ENCODE results near the gene MPST.

MPST gene

DNA sequence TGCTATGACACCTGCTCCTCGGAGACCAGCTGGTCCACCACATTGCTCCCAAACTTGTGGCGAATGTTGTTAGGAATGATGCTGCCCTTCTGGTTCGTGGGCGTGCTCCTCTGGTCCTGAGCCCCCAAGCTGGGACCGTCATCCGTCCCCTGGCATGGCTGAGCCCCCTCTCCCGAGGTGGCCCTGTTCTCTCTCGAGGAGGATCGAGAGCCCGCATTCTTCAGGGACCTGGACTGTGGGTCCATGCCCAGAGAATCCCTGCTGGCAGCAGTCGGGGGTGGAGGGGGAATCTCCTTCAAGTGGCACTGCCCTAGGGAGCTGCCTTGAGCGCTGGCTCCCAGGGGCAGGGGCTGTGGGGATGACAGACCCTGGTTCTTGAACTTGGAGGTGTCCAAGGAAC is 17.7 kb upstream of the MPST start:
- no peak for DNase-seq

DNA sequence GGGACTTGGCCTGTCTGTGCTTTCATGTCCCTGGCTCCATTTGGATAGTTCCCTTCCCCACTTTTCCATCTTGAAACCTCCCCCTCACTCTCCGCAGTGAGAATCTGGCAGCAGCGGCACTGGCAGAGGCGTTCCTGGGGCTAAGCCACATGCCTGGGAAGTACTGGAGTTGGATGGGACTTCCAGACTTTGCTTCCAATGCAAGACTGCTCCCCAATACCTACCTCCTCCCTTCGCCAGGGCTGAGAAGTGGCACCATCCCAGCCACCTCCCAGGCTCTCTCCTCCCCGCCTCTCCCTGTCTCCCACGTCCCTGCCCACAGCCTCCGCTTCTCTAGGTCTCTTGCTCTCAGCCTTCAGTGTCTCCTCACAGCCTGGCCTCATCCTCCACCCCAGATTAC is 16.9 kb upstream of the MPST start:
- no peak for DNase-seq

DNA sequence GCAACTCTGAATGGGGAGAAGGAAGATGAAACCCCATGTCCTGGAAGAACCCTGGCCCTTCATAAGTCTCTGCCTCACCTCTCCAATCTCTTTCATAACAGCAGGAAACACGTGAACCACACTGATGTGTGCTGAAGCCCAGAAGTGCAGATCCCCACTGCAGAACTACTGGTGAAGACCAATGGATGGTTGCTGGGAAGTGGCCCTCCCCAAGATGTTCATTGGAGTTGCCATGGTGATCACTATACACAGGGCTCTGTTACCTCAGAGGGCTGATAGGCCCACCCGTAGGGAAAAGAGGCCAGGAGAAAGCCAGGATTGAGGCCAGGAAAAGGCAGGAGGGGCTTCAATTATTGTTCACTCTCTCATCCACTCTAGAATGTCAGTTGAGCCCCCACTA is 11.9 kb upstream of the MPST start:
- DNase-seq: no peak

DNA sequence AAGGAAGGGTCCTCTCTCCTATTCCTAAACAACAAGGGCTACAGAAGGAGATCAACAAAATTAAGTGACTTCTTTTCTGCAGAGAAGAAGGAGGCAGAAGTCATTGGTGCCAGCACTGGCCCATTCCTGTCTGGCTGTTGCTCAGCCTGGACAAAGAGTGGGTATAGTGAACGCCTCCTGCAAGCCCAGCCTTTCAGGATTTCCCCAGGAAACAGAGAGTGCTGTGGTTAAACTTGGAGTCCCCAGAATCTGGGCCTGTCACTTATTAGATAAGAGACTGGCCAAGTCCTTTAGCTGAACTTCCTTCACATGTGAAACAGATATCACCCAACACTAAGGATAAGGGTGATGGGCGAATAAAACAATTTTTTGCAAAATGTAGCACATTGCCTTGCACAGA is 11.2 kb upstream of the MPST start:
- DNase-seq: no peak

DNA sequence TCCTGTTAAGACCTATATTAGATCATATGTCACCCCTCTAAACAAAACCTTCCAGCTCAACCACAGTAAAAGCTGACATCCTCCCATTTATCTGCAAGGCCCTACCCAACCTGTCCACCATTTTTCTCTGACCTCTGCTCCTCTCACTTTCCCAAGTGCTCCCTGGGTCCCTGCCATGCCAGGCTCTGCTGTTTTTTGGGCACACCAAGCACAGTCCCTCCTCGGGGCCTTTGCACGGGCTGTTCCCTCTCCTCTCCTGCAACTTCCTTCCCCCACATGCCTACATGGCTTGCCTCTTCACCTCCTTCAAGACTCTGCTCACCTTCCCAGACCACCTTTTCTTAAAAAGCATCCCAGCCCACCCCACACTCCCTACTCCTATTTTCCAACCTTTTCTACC is 10.1 kb upstream of the MPST start:
- no peak for DNase-seq

DNA sequence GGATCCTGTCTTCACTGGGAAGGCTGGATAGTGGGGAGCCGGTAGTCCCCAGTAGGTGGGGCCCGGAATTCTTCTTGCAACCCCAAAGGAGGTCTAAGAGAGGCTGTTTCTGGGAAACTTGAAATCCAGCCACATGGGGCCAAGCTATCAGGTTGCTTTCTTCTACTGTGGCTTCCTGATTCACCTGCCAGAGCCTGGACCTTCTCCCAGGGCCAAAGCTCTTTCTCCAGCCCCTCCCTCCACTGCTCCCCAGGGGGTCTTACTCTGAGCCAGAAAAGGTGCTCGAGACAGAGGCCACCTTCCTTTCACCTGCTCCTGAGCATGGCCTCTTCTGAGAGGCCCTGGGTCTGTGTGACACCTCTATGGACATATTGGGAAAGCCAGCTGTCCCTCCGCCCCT is 9.4 kb upstream of the MPST start:
- DNase-seq: no peak

DNA sequence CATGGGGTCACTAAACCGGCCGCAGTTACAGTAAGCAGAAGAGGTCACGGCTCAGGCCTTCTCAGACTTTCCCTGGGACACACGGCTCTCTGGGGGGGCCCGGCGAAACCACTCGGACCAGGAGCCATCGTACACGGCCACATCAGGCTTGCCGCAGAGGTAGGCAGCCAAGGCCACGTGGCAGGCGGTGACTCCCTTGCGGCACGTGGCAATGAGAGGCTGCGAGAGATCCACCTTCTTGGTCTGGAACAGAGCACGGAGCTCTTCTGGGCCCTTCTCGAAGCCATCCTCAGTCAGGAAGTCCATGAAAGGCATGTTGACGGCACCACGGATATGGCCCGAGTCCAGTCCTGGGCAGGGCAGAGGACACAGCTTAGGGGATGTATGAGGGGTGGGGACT is 8.6 kb upstream of the MPST start:
- no peak for DNase-seq

DNA sequence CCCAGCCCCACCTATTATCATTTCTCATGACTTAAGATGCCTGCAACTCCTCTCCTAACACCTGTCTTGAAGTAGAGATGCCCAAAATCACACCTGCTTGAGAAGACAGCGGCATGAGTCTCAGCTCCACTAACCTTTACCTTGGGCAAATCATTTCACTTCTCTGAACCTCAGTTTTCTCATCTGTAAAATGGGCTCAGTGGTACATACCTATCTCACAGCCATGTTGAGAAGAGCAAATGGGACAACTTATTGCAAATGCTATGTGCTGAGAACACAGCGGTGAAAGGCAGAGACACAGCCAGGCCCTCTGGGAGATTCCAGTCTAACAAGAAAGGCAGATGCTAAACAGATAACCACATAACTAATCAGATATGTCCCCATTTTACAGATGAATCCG is 8.1 kb upstream of the MPST start:
- no peak for DNase-seq

DNA sequence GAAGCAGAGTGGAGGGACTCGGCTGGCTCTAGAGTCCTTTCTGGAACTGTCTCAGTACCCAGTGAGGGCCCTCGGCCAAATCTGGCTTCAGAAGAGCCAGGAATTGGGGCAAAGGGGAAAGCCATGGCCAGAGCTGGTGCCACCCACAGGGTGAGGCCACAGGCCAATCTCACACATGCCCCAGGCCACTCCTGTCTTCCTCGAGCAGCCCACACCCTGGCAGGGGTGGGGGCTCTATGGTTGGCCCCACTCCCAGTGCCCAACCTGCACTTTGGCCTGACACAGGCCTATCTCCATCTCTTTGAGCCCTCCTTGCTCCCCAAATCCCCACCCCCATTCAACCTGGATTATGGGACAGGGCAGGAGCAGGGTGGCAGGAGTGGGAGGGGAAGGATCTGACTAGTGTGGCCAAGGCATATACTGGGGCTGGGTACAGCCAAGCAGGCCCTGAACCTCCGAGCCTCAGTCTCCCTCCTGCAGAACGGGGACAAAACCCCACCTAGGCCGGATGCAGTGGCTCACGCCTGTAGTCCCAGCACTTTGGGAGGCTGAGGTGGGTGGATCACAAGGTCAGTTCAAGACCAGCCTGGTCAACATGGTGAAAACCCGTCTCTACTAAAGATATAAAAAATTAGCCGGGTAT is 7.2 kb upstream of the MPST start:
- DNase-seq: no peak

DNA sequence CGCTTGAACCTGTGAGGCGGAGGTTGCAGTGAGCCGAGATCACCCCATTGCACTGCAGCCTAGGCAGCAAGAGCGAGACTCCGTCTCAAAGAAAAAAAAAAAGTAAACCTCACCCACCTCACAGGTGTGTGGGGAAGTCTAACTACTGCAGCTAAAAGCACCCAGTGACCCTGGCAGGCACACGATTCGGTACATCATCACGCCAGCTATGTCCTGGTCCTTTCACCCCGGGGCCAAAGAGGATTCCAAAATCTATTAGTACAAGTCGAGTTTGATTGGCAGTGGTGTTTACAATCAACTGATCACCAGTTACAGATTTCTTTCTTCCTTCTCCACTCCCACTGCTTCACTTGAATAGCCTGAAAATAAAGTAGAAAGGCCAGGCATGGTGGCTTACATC is 6.6 kb upstream of the MPST start:
- DNase-seq: no peak

DNA sequence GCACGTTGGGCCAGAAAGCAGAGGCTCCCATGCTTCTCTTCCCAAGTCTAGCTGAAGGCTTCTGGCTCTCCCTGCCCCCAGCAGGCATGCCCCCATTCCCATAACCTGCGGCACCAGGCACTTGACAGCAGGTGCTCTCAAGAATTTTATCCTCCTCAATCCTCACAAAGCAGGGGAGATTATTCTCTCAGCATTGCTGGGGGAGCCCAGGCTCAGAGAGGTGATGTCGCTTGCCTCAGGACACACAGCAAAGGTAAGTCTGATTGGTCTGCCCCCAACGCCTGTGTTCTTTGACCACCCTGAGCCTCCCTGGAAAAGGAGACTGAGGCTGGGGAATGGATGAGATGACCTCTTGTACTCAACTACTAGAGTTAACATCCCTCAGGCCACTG is 5.1 kb upstream of the MPST start:
- no peak for DNase-seq

DNA sequence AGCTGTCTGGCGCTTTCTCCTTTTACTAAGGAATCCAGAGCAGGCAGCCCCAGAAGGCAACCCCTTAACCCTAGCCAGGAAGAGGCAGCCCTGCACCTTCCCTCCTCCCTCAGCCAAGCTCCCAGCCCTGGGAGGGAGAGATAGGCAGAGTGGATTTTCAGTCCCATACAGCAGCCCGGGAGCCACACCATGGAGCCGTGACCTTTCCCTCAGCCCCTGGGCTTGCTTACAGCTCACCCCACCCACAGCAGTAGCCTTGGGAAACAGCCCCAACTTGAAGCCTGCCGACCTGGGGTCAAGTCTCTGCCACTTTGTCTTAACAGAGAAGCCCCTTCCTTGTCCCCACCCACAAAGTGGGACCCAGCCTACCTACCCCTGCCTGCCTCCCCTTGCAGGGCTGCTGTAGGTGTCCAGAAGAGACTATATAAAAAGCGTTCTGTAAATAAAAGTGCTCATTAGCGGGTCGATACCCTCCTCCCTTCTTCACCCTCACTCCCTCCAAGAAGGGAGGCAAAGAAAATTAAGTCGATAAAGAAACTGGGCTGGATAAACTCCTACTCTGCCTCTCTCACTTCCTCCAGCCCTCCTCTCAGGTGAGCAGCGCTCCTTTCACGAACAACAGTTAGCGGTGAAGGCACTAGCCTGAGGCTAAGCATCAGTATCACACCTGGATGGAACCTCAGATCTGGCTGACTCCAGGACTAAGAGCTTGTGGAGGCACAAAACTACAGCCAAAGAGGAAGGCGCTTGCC is 4.5 kb upstream of the MPST start:
- no peak for DNase-seq

DNA sequence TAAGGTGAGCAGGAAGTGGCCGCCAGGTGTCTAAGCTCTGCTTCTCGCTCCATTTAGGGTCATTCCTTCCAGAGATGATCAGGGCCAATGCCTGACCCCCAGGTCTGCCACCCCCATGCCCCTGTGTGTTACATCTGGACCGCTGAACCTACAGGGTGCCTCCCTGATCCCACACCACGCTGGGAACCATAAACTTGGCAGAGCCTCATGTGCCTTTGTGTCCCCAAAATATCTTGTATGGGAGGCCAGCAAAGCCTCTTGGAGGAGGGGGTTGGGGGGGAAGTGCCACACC is 4.0 kb upstream of the MPST start:
- no peak for DNase-seq

DNA sequence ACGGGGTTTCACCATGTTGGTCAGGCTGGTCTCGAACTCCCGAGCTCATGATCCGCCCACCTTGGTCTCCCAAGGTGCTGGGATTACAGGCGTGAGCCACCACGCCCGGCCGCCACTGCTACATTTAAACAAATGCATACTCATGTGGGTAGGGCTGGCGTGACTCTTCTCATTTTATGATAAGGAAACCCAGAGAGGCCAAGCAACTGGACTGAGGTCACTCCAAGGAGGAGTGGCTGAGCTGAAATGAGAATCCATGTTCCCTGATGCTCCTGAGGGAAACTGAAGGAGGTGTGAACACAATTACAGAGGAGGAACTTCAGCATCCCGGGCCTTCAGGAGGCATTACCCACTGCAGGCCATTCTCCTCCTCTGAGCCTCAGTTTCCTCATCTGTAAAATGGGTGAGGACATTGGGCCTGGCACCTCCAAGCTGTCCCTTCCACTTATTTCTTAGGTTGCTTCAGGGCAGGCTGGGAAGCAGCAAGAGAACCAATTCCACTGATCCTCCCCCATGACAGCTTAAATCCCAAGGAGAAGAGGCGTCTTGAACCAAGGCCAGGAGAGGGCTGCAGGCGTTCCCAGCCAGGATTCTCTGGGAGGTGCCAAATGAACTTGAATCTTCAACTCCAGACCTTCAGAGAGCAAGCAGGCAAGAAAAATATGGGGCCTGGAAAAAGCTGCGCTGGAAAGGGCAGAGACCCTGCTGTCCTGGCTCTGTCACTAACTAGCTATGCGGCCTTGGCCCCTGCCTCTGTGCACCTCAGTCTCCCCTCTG is 3.2 kb upstream of the MPST start:
- DNase-seq: no peak

DNA sequence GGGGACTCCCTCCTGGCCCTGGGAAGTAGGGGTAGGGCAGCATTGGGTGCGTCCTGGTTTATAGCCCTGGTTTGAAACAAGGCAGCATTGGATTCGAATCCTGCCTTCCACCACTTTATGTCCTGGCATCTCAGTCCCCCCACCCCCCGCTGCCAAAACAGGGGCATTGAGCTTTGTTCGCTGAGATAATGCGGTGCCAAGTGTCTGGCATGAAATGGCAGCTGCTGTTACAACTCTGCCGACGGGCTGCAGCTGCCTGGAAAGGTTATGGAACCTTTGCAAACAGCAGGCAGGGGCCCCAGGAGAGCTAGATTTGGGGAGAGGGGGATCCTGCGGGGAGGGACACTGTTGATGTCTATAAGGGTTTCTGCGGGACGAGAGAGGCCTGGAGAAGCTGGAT is 2.2 kb upstream of the MPST start:
- DNase-seq: no peak

DNA sequence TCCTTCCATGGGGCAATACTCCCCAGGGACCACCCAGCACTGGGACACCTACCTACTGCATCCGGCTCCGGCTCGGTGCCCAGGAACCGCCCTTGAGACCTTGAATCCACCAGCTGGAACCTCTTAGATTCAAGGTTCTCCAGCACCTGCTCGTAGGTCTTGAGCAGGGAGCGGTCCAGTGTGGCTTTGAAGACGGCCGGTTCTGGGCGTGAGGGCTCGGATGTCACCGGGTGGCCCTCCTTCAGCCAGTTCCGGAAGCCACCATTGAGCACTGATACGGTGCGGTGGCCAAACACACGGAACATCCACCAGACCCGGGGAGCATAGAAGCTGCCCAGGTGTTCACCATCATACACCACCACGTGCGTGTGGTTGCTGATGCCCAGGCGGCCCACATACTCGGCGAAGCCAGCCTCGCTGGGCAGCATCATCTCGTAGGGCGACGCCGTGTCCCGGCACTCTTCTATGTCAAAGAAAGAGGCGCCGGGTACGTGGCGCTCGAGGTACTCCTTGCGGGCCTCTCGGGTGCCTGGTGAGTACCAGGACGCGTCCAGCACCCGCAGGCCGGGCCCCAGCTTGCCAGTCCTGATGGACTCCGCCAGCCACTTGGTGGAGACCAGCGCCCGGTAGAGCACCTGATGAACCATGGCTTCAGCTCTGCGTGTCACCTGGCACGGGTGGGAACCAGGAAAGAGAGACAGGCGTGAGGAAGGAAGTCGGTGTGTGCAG is 1.3 kb upstream of the MPST start:
- no peak for DNase-seq

DNA sequence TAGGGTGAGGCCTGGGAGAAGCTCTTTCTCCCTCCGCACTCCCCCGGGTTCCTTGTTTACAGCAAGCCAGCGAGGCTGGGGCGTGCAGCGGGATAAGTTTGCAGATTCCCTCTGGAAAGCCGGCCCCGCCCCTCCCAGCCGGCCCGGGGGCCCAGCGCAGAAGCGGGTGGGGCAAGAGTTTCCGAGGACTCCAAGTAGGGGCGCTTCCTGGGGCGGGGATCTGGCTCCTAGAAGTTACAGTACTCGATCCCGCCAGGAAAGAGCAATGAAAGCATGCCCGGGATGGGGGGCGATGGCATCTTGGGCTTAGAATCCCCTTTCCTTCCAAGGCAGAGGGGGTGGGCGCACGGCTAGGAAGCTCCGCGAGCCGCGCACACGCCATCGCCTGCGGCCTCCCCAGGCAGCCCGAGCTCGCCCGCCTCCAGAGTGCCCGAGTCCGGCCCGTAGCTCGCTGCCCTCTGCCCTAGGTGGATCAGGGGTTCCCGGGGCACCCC is 680 bp upstream of the MPST start:
- no peak for DNase-seq

DNA sequence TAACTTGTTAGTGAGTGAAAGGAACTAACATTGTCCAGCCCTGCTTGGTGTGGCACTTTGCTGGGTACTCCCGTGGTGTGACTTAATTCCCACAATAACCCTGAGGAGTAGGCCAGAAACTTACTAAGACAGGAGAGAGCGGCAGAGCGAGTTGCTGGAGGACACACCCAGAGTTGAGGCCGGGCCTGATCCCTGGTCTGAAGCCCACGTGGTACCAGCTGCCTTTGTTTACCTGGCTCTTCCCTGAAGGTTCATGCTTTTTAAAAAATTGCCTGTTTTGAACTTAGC is 594 bp downstream of the MPST start:
- DNase-seq: no peak

DNA sequence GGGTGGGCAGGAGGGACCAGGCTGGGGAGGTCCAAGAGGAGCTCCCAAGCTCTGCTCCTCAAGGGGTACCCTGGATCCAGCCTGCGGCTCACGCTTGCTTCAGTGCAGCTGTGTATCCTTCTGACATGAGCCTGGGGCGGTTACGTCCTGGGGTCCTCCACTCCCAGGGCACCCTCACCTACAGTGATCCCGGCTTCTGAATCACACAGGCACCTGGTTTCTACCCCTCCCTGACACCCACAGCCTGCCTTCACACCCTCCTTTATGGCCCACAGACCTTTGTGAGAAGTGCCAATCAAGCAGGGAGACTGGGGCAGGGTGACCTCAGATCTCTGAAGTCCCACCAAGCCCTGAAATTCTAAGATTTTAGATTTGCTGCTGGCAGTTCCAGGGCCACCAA is 1.5 kb downstream of the MPST start:
- no peak for DNase-seq

DNA sequence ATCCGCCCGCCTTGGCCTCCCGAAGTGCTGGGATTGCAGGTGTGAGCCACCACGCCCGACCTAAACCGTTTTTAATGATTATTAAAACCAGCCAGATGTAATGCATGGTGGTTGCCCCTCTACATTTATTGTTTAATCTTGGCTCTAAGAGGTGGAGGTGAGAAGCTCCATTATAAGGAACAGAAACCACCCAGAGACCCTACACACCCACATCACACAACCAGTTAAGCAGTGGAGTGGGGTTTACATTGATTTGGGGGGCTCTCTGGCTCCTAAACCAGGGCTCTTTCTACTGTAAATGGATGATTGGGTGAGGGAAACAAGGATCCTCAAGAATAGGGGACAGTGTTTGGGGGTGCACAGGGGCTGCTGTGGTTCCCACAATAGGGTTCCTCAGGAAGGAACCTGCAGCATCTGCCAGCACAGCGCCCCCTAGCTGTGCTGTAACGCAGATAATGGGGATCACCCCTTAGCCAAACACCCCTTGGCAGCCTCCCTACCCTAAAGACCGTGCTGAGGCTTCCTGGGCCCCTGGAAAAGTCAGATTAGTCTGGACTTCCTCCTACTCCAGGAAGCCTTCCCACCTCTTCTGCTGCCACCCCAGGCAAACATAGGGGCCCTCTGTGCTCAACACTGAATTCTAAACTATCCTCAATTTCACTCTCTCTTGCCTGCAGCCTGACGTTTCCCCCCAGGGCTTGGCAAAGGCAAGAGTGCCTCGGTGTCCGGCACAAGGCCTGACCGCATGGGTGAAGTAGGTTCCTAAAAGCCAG is 2.4 kb downstream of the MPST start:
- peak; percentile 31 for DNase-seq

DNA sequence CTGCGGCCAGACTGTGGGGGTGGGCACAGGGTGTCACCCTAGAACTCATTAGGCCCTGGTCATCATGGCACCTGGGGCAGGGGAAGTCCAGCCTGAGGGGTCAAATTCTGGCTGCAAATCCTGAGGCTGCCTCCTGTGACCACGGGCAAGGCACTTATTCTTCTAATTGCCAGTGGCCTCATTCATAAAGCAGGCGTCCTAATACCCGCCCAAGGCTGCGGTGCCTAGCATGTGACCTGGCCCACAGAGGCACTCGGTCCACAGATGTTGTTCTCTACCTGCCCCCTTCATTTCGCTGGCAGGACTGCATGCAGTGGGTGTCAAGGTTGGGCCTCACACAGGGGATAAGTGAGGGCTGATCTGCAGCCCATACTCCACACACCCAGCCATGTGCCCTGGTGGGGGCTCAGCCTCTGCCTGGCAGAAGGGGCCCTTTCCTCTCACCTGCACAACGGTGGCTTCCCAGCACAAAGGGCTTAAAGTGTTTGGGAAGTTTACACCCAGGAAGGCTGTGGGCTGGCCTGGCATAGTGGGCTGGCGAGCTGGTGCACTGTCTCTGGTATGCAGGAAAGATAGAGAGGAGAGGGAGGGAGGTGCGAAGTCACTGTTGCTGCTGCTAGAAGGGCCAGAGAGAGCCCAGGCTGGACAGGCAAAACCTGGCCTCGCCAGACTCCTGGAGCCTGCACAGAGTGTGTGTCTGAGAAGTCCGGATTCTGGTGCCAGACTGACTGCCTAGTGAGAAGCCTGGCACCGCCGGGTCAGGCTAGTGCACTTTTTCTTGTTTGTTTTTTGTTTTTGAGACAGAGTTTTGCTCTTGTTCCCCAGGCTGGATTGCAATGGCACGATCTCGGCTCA is 3.2 kb downstream of the MPST start:
- DNase-seq: no peak

DNA sequence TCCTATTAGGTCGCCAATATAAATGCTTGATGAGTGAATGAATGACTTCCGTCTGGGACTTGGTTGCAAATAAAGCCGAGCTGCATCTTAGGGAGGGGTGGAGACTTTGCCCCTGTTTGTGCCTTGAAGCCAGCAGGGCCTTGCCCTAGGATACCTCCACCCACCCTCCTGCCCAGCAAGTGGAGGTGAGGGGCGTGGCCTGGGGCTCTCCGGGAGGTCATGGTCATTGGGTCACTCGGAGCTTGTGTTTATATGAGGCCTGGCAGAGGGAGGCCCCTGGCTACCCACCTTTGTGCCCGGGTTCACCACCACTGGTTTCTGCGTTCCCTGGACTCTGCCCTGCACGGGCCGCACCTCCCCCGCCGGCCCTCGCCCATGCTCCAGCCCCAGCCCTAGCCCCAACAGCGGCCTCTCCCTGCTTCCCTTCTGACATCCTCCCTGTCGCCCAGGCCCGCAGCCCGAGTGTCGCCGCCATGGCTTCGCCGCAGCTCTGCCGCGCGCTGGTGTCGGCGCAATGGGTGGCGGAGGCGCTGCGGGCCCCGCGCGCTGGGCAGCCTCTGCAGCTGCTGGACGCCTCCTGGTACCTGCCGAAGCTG is 4.3 kb downstream of the MPST start:
- no peak for DNase-seq
